Tibial nerve (tissue), 4 donors: ENCODE data around the gene APOB. TPM values are rescaled to one million over a fixed set of nuclear protein-coding genes. Genes with fewer than 3 reads are reported as not detected.

Experiments used
- DNase-seq, 2 donors: peaks; one replicate each; pipeline ENCODE4 v3.0.0-alpha.2; 2019; ENCODE audit warnings: low spot score in 2 of 2
- H3K27ac ChIP-seq, 4 donors: fragments of 200-600 bp; sonication (generic) in 3 of 4; one replicate each; pipeline ENCODE4 v1.5.1; 2017 to 2019; ENCODE audit warnings: mild to moderate bottlenecking in 1 of 4
- H3K27me3 ChIP-seq, 2 donors: fragments of 200-600 bp; sonication (generic) in 1 of 2; one replicate each; pipeline versions ENCODE4 v1.5.1 to v1.6.0; 2017 to 2019
- H3K36me3 ChIP-seq, 3 donors: fragments of 200-600 bp; sonication (generic); one replicate each; pipeline ENCODE4 v1.5.1; 2018 to 2019
- H3K4me1 ChIP-seq, 4 donors: fragments of 200-600 bp; sonication (generic) in 3 of 4; one replicate each; pipeline ENCODE4 v1.5.1; 2017 to 2019
- H3K4me3 ChIP-seq, 4 donors: fragments of 200-600 bp; sonication (generic) in 3 of 4; one replicate each; pipeline ENCODE4 v1.5.1; 2017 to 2019; ENCODE audit warnings: mild to moderate bottlenecking in 1 of 4, moderate library complexity in 1 of 4
- H3K9me3 ChIP-seq, 4 donors: fragments of 200-600 bp; sonication (generic) in 3 of 4; one replicate each; pipeline ENCODE4 v1.5.1; 2017 to 2019
- CTCF ChIP-seq, 5 experiments: fragments of 200-600 bp in 3 of 5; fragments of 450-650 bp in 2 of 5; sonication (generic) in 3 of 5; IDR thresholded peaks; one replicate each; pipeline ENCODE4 v1.5.1; 2016 to 2019; ENCODE audit warnings: antibody characterized with exemption in 5 of 5, mild to moderate bottlenecking in 3 of 5, moderate library complexity in 2 of 5
- EP300 ChIP-seq, 2 donors: sonication (generic); formaldehyde crosslinking; IDR thresholded peaks; one replicate each; pipeline ENCODE4 v1.6.1; 2017; ENCODE audit warnings: antibody characterized with exemption in 2 of 2, mild to moderate bottlenecking in 1 of 2
- POLR2A ChIP-seq, 2 donors: fragments of 450-650 bp; IDR thresholded peaks; one replicate each; pipeline ENCODE4 v1.6.1; 2017; ENCODE audit warnings: antibody characterized with exemption in 2 of 2, mild to moderate bottlenecking in 2 of 2, moderate library complexity in 2 of 2
- WGBS, 2 donors: methylation state at CpG; one replicate each; pipeline ENCODE4 v1.1.5; 2018; 5-methylcytosine and 5-hydroxymethylcytosine counted together
- total RNA-seq, 4 donors: library from RNA; depleted of rRNA; stranded (reverse); fragments of >200 nt; gene quantifications; one replicate each; pipeline ENCODE4 v1.1.0, GENCODE V29; 2016

APOB gene
- total RNA-seq, 4 donors from 2014 or later, result 2.1 to 4.2 (median 2.9) TPM

- no peak for DNase-seq
- Histone ChIP-seq H3K9me3 (no peaks in the 10 kb centered on the region), H3K27ac (no peak overlapping the region), H3K36me3 (no peaks in the 10 kb centered on the region), H3K27me3 (no peaks in the 10 kb centered on the region), H3K4me3 (no peak overlapping the region), H3K4me1 (peaks cover 0 to 5% (median 0%) of the 10 kb centered on the region in 4 donors)
- WGBS, 2 donors, result 49 to 57% methylated on average over 8 of the region's 8 CpGs
- no peak for TF ChIP-seq CTCF (IDR thresholded peaks at IDR 0.05)
- no peak for TF ChIP-seq EP300 (IDR thresholded peaks at IDR 0.05)
- TF ChIP-seq POLR2A (IDR thresholded peaks at IDR 0.05), result no peak
Measured at GRCh38 chr2:20992201-20992711, 51.6 kb downstream of the APOB start.

GRCh38 chr2:20990442-20991430, 53.1 kb downstream of the APOB start:
- TF ChIP-seq POLR2A (IDR thresholded peaks at IDR 0.05) (no peak), CTCF (IDR thresholded peaks at IDR 0.05) (no peak), EP300 (IDR thresholded peaks at IDR 0.05) (no peak)
- Histone ChIP-seq H3K27me3 (no peaks in the 10 kb centered on the region), H3K4me1 (peaks cover 0 to 7% (median 0%) of the 10 kb centered on the region in 4 donors), H3K36me3 (no peaks in the 10 kb centered on the region), H3K9me3 (no peaks in the 10 kb centered on the region), H3K27ac (no peak overlapping the region), H3K4me3 (no peak overlapping the region)
- WGBS, 2 donors, result 70 to 77% methylated on average over 20 of the region's 20 CpGs
- DNase-seq, result no peak

- H3K4me1 ChIP-seq, result peaks cover 0 to 3% (median 0%) of the 10 kb centered on the region in 4 donors
- no peak for DNase-seq
- WGBS, 2 donors, result 82% methylated on average over 1 of the region's 1 CpG
- H3K27me3 ChIP-seq, result no peaks in the 10 kb centered on the region
- H3K9me3 ChIP-seq, result no peaks in the 10 kb centered on the region
- TF ChIP-seq POLR2A (IDR thresholded peaks at IDR 0.05), result no peak
- no peak for TF ChIP-seq CTCF (IDR thresholded peaks at IDR 0.05)
- TF ChIP-seq EP300 (IDR thresholded peaks at IDR 0.05), result no peak
- no peaks in the 10 kb centered on the region for H3K36me3 ChIP-seq
- H3K4me3 ChIP-seq, result no peak overlapping the region
- no peak overlapping the region for H3K27ac ChIP-seq
Measured at GRCh38 chr2:20989404-20989803, 54.5 kb downstream of the APOB start.

- WGBS, 2 donors, result 73 to 83% methylated on average over 4 of the region's 4 CpGs
- no peak for DNase-seq
- H3K9me3 ChIP-seq, result no peaks in the 10 kb centered on the region
- H3K4me3 ChIP-seq, result no peak overlapping the region
- TF ChIP-seq EP300 (IDR thresholded peaks at IDR 0.05) (no peak), CTCF (IDR thresholded peaks at IDR 0.05) (no peak), POLR2A (IDR thresholded peaks at IDR 0.05) (no peak)
- H3K27ac ChIP-seq, result no peak overlapping the region
- H3K27me3 ChIP-seq, result no peaks in the 10 kb centered on the region
- H3K4me1 ChIP-seq, result peaks cover 0 to 3% (median 0%) of the 10 kb centered on the region in 4 donors
- no peaks in the 10 kb centered on the region for H3K36me3 ChIP-seq
Measured at GRCh38 chr2:20988905-20989304, 55.0 kb downstream of the APOB start.
